Measurements from ENCODE around the gene RFNG.

RFNG gene

GRCh38 chr17:82050152-82050760 is 1.4 kb downstream of the RFNG start:
- TF ChIP-seq CTCF (IDR thresholded peaks at IDR 0.05), result no peak
- peaks cover 8% of the 10 kb centered on the region for H3K36me3 Mint-ChIP-seq (ENCODE audit: low read depth)
- peaks cover 20% of the 10 kb centered on the region for H3K4me1 Mint-ChIP-seq
- DNase-seq, result no peak
- H3K27ac Mint-ChIP-seq, result no peak overlapping the region
- H3K27me3 Mint-ChIP-seq (ENCODE audit: low read depth, poor library complexity), result no peaks in the 10 kb centered on the region
- H3K4me3 Mint-ChIP-seq, result peak overlapping the region; percentile 88
- no peaks in the 10 kb centered on the region for H3K9me3 Mint-ChIP-seq

GRCh38 chr17:82049521-82049971 is 2.1 kb downstream of the RFNG start:
- peaks cover 20% of the 10 kb centered on the region for H3K4me1 Mint-ChIP-seq
- DNase-seq, result no peak
- peaks cover 8% of the 10 kb centered on the region for H3K36me3 Mint-ChIP-seq (ENCODE audit: low read depth)
- no peak for TF ChIP-seq CTCF (IDR thresholded peaks at IDR 0.05)
- no peaks in the 10 kb centered on the region for H3K27me3 Mint-ChIP-seq (ENCODE audit: low read depth, poor library complexity)
- H3K9me3 Mint-ChIP-seq, result no peaks in the 10 kb centered on the region
- no peak overlapping the region for H3K4me3 Mint-ChIP-seq
- H3K27ac Mint-ChIP-seq, result no peak overlapping the region

DNA sequence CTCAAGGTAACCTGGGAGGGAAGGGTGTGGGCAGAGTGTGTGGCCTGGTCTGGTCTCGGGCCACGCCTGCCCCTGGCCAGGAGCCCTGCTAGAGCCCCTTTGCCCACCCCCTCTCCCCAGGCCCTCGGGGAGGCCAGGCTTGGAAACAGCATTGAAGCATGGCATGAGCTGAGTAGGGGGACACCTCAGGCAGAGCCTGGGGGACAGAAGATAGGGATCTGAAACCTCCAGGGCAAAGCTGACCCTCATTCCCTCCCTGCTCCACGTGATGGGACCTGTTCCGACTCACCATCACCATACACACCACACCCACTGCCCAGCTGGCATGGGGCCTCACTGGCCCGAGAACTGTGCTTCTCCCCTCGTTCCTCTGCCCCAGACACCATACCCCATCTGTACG is 2.5 kb downstream of the RFNG start:
- peaks cover 8% of the 10 kb centered on the region for H3K36me3 Mint-ChIP-seq (ENCODE audit: low read depth)
- TF ChIP-seq CTCF (IDR thresholded peaks at IDR 0.05), result no peak
- no peak overlapping the region for H3K4me3 Mint-ChIP-seq
- peaks cover 20% of the 10 kb centered on the region for H3K4me1 Mint-ChIP-seq
- no peak overlapping the region for H3K27ac Mint-ChIP-seq
- no peaks in the 10 kb centered on the region for H3K9me3 Mint-ChIP-seq
- no peak for DNase-seq
- no peaks in the 10 kb centered on the region for H3K27me3 Mint-ChIP-seq (ENCODE audit: low read depth, poor library complexity)

DNA sequence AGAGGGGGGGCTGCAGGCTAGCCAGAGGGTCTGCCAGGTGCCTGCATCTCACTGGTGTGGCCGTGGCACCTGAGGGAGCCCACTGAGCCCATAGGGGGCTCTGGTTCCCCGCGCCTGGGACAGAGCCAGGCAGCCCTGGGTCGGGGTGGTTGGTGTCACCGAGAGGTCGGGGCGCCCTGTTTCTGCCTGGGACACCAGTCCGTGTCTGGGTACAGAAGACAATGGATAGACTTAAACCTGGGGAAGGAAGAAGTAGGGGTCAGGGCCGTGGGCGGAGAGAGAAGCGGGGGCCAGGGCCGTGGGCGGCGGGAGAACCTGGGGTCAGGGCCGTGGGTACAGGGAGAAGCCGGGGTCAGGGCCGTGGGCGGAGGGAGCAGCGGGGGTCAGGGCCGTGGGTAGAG is 3.0 kb downstream of the RFNG start:
- H3K27me3 Mint-ChIP-seq (ENCODE audit: low read depth, poor library complexity), result no peaks in the 10 kb centered on the region
- DNase-seq, result no peak
- no peak overlapping the region for H3K27ac Mint-ChIP-seq
- no peaks in the 10 kb centered on the region for H3K9me3 Mint-ChIP-seq
- no peak overlapping the region for H3K4me3 Mint-ChIP-seq
- no peak for TF ChIP-seq CTCF (IDR thresholded peaks at IDR 0.05)
- H3K36me3 Mint-ChIP-seq (ENCODE audit: low read depth), result peaks cover 8% of the 10 kb centered on the region
- peaks cover 20% of the 10 kb centered on the region for H3K4me1 Mint-ChIP-seq

DNA sequence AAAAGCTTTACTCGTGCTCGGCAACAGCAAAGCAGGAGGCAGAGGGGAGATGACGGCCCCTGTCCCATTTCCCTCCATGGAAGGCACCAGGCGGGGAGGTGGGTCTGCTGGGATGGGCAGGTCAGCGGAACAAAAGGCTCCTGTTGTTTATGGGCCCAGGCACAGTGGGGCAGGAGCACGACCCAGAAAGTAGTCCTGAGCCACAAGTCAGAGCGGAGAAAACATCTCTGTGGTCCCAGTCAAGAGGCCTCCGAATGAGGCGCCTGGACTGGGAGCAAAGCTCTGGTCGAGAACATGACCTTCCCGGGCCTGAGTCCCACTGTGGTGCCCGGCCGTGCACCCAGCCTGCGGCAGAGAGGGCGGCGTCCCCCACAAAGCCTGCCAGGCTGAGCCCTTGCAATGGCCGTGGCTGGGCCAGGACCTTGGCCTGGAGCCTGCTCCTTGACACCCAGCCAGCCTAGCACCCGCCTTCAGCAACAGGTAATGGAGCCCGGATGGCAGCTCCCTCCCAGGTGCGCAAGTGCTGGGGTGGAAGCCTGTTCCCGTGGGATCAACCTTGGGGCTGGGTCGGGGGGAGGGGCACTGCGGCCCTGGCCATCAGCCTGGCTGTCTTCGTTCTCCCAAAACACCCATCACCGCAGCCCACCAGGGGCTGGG is 3.6 kb downstream of the RFNG start:
- H3K27me3 Mint-ChIP-seq (ENCODE audit: low read depth, poor library complexity), result no peaks in the 10 kb centered on the region
- H3K4me1 Mint-ChIP-seq, result peaks cover 14% of the 10 kb centered on the region
- peaks cover 8% of the 10 kb centered on the region for H3K36me3 Mint-ChIP-seq (ENCODE audit: low read depth)
- H3K9me3 Mint-ChIP-seq, result no peaks in the 10 kb centered on the region
- DNase-seq, result no peak
- no peak for TF ChIP-seq CTCF (IDR thresholded peaks at IDR 0.05)
- H3K4me3 Mint-ChIP-seq, result no peak overlapping the region
- H3K27ac Mint-ChIP-seq, result no peak overlapping the region

DNA sequence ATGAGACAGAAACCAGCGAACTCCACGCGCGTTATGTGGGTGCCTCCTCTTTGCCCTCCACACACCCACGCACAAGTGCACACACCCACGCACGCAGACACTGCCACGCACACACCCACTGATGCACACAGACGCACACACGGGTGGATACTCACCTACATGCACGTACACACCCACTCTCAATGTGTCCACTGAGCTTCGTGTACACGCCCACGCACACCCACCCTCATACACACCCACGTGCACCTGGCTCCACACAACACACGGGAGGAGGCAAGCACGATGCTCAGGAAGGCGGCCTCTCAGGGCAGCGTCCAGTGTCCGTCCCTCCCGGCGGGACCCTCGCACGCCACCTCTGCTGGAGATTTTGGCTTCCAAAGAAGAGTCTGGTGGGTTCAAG is 4.2 kb downstream of the RFNG start:
- Mint-ChIP-seq H3K4me1 (peaks cover 13% of the 10 kb centered on the region), H3K27ac (peak overlapping the region; percentile 58), H3K9me3 (no peaks in the 10 kb centered on the region), H3K27me3 (ENCODE audit: low read depth, poor library complexity) (no peaks in the 10 kb centered on the region), H3K36me3 (ENCODE audit: low read depth) (peaks cover 8% of the 10 kb centered on the region), H3K4me3 (no peak overlapping the region)
- no peak for TF ChIP-seq CTCF (IDR thresholded peaks at IDR 0.05)
- no peak for DNase-seq

Measured in nephron progenitor cell (in vitro differentiated cells).